ENCODE measurements around the gene CDK18.

- no peak for TF ChIP-seq TAF1 (IDR thresholded peaks at IDR 0.05; ENCODE audit: borderline replicate concordance, insufficient read depth, low read length)
- no peak for TF ChIP-seq POLR2AphosphoS5 (IDR thresholded peaks at IDR 0.05; ENCODE audit: low read depth, low read length)
- TF ChIP-seq SIN3A (IDR thresholded peaks at IDR 0.05; ENCODE audit: borderline replicate concordance, insufficient read depth, low read length): no peak
- TF ChIP-seq, protein P1, sequence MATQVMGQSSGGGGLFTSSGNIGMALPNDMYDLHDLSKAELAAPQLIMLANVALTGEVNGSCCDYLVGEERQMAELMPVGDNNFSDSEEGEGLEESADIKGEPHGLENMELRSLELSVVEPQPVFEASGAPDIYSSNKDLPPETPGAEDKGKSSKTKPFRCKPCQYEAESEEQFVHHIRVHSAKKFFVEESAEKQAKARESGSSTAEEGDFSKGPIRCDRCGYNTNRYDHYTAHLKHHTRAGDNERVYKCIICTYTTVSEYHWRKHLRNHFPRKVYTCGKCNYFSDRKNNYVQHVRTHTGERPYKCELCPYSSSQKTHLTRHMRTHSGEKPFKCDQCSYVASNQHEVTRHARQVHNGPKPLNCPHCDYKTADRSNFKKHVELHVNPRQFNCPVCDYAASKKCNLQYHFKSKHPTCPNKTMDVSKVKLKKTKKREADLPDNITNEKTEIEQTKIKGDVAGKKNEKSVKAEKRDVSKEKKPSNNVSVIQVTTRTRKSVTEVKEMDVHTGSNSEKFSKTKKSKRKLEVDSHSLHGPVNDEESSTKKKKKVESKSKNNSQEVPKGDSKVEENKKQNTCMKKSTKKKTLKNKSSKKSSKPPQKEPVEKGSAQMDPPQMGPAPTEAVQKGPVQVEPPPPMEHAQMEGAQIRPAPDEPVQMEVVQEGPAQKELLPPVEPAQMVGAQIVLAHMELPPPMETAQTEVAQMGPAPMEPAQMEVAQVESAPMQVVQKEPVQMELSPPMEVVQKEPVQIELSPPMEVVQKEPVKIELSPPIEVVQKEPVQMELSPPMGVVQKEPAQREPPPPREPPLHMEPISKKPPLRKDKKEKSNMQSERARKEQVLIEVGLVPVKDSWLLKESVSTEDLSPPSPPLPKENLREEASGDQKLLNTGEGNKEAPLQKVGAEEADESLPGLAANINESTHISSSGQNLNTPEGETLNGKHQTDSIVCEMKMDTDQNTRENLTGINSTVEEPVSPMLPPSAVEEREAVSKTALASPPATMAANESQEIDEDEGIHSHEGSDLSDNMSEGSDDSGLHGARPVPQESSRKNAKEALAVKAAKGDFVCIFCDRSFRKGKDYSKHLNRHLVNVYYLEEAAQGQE (IDR thresholded peaks at IDR 0.05; ENCODE audit: insufficient read depth in 1 of 2, low read depth in 2 of 2, low read length in 2 of 2): no peak
Observed at GRCh38 chr1:205518661-205519540, 14.4 kb downstream of the CDK18 start.

All from PFSK-1 (cell line).